HEK293 (cell line): ENCODE data around the gene TNIK.

Source experiments
- CTCF ChIA-PET: fragments of 350-600 bp; formaldehyde crosslinking; extraction: SDS; loops from one replicate; lab custom pipeline; 2021; ENCODE audit warnings: antibody characterized with exemption; lab: Yijun Ruan, JAX
- POLR2A ChIA-PET: fragments of 300-600 bp; formaldehyde crosslinking; extraction: SDS; loops from one replicate; lab custom pipeline; 2020; ENCODE audit warnings: antibody characterized with exemption, inconsistent platforms; lab: Yijun Ruan, JAX
- H3K27ac ChIP-seq: fragments of 200-500 bp; sonication (Bioruptor generic); 2 replicates; pipeline ENCODE4 v1.5.1; 2014; ENCODE audit warnings: low read depth, low read length, control low read depth, inconsistent platforms; ENCODE audit errors: extremely low read depth
- H3K36me3 ChIP-seq, 2 experiments: fragments of 200-500 bp in 1 of 2; sonication (Bioruptor generic) in 1 of 2; 1 replicate in 1 of 2; 2 replicates in 1 of 2; pipeline ENCODE4 v1.5.1; 2014 to 2017; ENCODE audit warnings: inconsistent platforms in 2 of 2, low read length in 2 of 2; ENCODE audit not compliant: control insufficient read depth in 2 of 2, insufficient read depth in 1 of 2
- H3K4me1 ChIP-seq: fragments of 200-500 bp; sonication (Bioruptor generic); 2 replicates; pipeline ENCODE4 v1.5.1; 2014; ENCODE audit warnings: mild to moderate bottlenecking, low read length, inconsistent platforms; ENCODE audit not compliant: control insufficient read depth, insufficient read depth
- H3K4me3 ChIP-seq: 2 replicates; pipeline ENCODE4 v1.5.1; 2011; ENCODE audit warnings: low read depth, mild to moderate bottlenecking, control low read depth, low read length, moderate library complexity
- H3K9me3 ChIP-seq: fragments of 200-500 bp; sonication (Bioruptor generic); 2 replicates; pipeline ENCODE4 v1.5.1; 2014; ENCODE audit warnings: low read depth, low read length, inconsistent platforms; ENCODE audit not compliant: control insufficient read depth, insufficient read depth
- EGR2 ChIP-seq: fragments of 450-650 bp; formaldehyde crosslinking; IDR thresholded peaks from 2 replicates; pipeline ENCODE4 v1.5.1; 2016; ENCODE audit warnings: low read depth, missing biosample characterization, missing genetic modification characterization
- GLI2 ChIP-seq: fragments of 450-650 bp; formaldehyde crosslinking; IDR thresholded peaks from 2 replicates; pipeline ENCODE4; 2017; ENCODE audit warnings: missing biosample characterization, missing genetic modification characterization, low read depth, borderline replicate concordance
- GLIS1 ChIP-seq: fragments of 450-650 bp; formaldehyde crosslinking; IDR thresholded peaks from 2 replicates; pipeline ENCODE4 v1.5.1; 2016; ENCODE audit warnings: missing biosample characterization, missing genetic modification characterization
- TRIM28 ChIP-seq: IDR thresholded peaks from 2 replicates; pipeline ENCODE4 v1.6.1; 2011; ENCODE audit warnings: low read length, control low read depth, borderline replicate concordance
- ZBTB8A ChIP-seq: fragments of 450-650 bp; formaldehyde crosslinking; IDR thresholded peaks from 2 replicates; pipeline ENCODE4 v1.5.1; 2016; ENCODE audit warnings: missing biosample characterization, missing genetic modification characterization
- ZNF121 ChIP-seq: fragments of 450-650 bp; formaldehyde crosslinking; IDR thresholded peaks from 2 replicates; pipeline ENCODE4 v1.5.1; 2016; ENCODE audit warnings: missing biosample characterization, missing genetic modification characterization
- ZNF133 ChIP-seq: fragments of 450-650 bp; formaldehyde crosslinking; IDR thresholded peaks from 2 replicates; pipeline ENCODE4 v1.5.1; 2016; ENCODE audit warnings: missing biosample characterization, missing genetic modification characterization
- ZNF16 ChIP-seq: fragments of 450-650 bp; formaldehyde crosslinking; IDR thresholded peaks from 2 replicates; pipeline ENCODE4 v1.5.1; 2016; ENCODE audit warnings: low read depth, missing biosample characterization, missing genetic modification characterization
- ZNF18 ChIP-seq: fragments of 450-650 bp; formaldehyde crosslinking; IDR thresholded peaks from 2 replicates; pipeline ENCODE4 v1.5.1; 2016; ENCODE audit warnings: missing biosample characterization, missing genetic modification characterization
- ZNF280D ChIP-seq: fragments of 450-650 bp; formaldehyde crosslinking; IDR thresholded peaks from 2 replicates; pipeline ENCODE4 v1.5.1; 2016; ENCODE audit warnings: missing biosample characterization, missing genetic modification characterization
- ZNF341 ChIP-seq: fragments of 450-650 bp; formaldehyde crosslinking; IDR thresholded peaks from 2 replicates; pipeline ENCODE4; 2016; ENCODE audit warnings: low read depth, missing biosample characterization, missing genetic modification characterization
- ZNF621 ChIP-seq: fragments of 450-650 bp; formaldehyde crosslinking; IDR thresholded peaks from 2 replicates; pipeline ENCODE4 v1.5.1; 2017; ENCODE audit warnings: missing biosample characterization, missing genetic modification characterization
- ZNF664 ChIP-seq: fragments of 450-650 bp; formaldehyde crosslinking; IDR thresholded peaks from 2 replicates; pipeline ENCODE4 v1.5.1; 2016; ENCODE audit warnings: missing biosample characterization, missing genetic modification characterization
- ZSCAN16 ChIP-seq: fragments of 450-650 bp; formaldehyde crosslinking; IDR thresholded peaks from 2 replicates; pipeline ENCODE4 v1.5.1; 2016; ENCODE audit warnings: missing biosample characterization, missing genetic modification characterization
- ZXDB ChIP-seq: fragments of 450-650 bp; formaldehyde crosslinking; IDR thresholded peaks from 2 replicates; pipeline ENCODE4 v1.5.1; 2016; ENCODE audit warnings: missing biosample characterization, missing genetic modification characterization
- TF ChIP-seq, protein P1 (sequence below): fragments of 450-650 bp; formaldehyde crosslinking; IDR thresholded peaks from 2 replicates; pipeline ENCODE4 v1.5.1; 2016; ENCODE audit warnings: missing biosample characterization, missing genetic modification characterization
- TF ChIP-seq, protein P2 (sequence below): fragments of 450-650 bp; formaldehyde crosslinking; IDR thresholded peaks from 2 replicates; pipeline ENCODE4 v1.5.1; 2017; ENCODE audit warnings: missing biosample characterization, missing genetic modification characterization
- TF ChIP-seq, protein P3 (sequence below): fragments of 450-650 bp; formaldehyde crosslinking; IDR thresholded peaks from 2 replicates; pipeline ENCODE4 v1.5.1; 2016; ENCODE audit warnings: missing biosample characterization, missing genetic modification characterization
- TF ChIP-seq, protein P4 (sequence below): IDR thresholded peaks from 2 replicates; pipeline ENCODE4 v1.6.1; 2011; ENCODE audit warnings: mild to moderate bottlenecking, low read depth, low read length, borderline replicate concordance

Gene TNIK

GRCh38 chr3:171236265-171237008 lies 223.8 kb downstream of the TNIK start (continued):
- no peak for TF ChIP-seq ZNF280D (tag by site-specific recombination)
- TF ChIP-seq ZXDB (tag by site-specific recombination): no peak
- TF ChIP-seq, protein P1, sequence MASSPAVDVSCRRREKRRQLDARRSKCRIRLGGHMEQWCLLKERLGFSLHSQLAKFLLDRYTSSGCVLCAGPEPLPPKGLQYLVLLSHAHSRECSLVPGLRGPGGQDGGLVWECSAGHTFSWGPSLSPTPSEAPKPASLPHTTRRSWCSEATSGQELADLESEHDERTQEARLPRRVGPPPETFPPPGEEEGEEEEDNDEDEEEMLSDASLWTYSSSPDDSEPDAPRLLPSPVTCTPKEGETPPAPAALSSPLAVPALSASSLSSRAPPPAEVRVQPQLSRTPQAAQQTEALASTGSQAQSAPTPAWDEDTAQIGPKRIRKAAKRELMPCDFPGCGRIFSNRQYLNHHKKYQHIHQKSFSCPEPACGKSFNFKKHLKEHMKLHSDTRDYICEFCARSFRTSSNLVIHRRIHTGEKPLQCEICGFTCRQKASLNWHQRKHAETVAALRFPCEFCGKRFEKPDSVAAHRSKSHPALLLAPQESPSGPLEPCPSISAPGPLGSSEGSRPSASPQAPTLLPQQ (tag by site-specific recombination): no peak
- peak; percentile 79 for TF ChIP-seq EGR2 (tag by site-specific recombination)
- no peak for TF ChIP-seq ZSCAN16 (tag by site-specific recombination)
- TF ChIP-seq GLI2 (tag by site-specific recombination): no peak
- TF ChIP-seq ZNF341 (tag by site-specific recombination): no peak

DNA sequence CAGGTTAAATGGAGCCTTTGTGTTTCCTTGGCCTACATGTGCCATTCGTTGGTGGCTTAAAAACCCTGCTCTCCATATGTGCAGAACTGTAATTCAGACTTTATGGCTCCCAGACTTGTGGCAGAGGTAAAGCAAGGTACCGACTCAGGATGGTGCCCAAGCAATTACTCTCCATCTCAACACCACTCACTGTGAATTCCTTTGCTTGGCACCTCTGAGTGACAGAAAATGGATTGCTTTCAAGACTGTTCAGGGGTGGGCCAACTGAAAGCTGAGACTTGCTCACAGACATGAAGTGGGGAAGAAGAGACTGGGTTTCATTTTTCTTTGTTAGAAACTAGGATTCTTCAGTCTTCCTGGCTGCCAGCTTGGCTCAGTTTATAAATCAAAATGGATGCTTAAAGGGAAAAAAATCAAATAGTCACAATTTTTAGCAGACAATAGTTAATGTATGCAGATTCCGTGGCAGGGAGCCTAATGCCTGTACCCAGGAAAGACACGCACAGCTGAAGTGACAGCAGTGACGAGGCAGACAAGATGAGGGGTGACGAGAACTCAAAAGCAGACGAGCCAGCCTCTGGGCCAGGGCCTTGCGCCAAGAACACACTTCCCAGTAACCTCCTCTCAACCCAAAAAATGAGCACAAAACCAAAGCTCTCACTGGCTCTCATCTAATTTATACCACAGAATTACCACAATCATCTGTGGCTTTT lies 225.8 kb downstream of the TNIK start:
- no peak overlapping the region for H3K4me3 ChIP-seq
- H3K36me3 ChIP-seq: no peaks in the 10 kb centered on the region
- POLR2A ChIA-PET: no interaction called here
- TF ChIP-seq ZNF16 (no peak), ZNF664 (tag by site-specific recombination) (no peak), ZNF18 (tag by site-specific recombination) (no peak), TRIM28 (no peak), ZNF133 (tag by site-specific recombination) (no peak), ZNF621 (tag by site-specific recombination) (no peak)
- TF ChIP-seq, protein P2, sequence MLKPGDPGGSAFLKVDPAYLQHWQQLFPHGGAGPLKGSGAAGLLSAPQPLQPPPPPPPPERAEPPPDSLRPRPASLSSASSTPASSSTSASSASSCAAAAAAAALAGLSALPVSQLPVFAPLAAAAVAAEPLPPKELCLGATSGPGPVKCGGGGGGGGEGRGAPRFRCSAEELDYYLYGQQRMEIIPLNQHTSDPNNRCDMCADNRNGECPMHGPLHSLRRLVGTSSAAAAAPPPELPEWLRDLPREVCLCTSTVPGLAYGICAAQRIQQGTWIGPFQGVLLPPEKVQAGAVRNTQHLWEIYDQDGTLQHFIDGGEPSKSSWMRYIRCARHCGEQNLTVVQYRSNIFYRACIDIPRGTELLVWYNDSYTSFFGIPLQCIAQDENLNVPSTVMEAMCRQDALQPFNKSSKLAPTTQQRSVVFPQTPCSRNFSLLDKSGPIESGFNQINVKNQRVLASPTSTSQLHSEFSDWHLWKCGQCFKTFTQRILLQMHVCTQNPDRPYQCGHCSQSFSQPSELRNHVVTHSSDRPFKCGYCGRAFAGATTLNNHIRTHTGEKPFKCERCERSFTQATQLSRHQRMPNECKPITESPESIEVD (tag by site-specific recombination): no peak
- H3K9me3 ChIP-seq: no peaks in the 10 kb centered on the region
- H3K27ac ChIP-seq: no peak overlapping the region
- H3K4me1 ChIP-seq: no peaks in the 10 kb centered on the region; the same call in 1 of the 2 replicates
- CTCF ChIA-PET: no interaction called here

DNA sequence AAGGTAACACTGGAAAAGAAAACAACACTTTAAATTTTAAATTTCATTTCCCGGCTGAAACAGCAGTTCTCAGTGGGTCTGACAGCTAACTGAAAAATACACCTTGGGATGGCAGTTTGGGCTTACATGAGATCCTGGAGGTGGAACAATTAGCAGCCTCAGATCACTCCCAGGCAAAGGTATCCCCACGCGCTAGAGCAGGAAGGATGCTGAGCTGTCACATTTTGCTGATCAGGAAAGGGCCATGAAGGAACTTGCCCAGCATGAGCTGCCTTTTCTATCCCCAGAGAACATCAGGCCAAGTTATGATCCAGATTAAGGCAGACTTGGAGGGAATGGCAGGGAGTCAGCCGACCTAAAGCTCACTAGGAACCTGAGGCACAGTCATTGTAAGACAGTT lies 228.8 kb downstream of the TNIK start:
- no peaks in the 10 kb centered on the region for H3K9me3 ChIP-seq
- no peak overlapping the region for H3K4me3 ChIP-seq
- H3K27ac ChIP-seq: no peak overlapping the region
- POLR2A ChIA-PET: no interaction called here
- H3K4me1 ChIP-seq: peaks cover 10% of the 10 kb centered on the region
- CTCF ChIA-PET: interaction anchor here (0.7 kb wide), 1 partner anchor 238 kb away, joined by 3 read pairs; no protein-coding TSS in a partner anchor
- H3K36me3 ChIP-seq: no peaks in the 10 kb centered on the region
- TF ChIP-seq GLIS1 (tag by site-specific recombination) (no peak), ZNF121 (tag by site-specific recombination) (no peak), ZNF341 (tag by site-specific recombination) (no peak), ZXDB (tag by site-specific recombination) (no peak), ZBTB8A (no peak)
- TF ChIP-seq, protein P3, sequence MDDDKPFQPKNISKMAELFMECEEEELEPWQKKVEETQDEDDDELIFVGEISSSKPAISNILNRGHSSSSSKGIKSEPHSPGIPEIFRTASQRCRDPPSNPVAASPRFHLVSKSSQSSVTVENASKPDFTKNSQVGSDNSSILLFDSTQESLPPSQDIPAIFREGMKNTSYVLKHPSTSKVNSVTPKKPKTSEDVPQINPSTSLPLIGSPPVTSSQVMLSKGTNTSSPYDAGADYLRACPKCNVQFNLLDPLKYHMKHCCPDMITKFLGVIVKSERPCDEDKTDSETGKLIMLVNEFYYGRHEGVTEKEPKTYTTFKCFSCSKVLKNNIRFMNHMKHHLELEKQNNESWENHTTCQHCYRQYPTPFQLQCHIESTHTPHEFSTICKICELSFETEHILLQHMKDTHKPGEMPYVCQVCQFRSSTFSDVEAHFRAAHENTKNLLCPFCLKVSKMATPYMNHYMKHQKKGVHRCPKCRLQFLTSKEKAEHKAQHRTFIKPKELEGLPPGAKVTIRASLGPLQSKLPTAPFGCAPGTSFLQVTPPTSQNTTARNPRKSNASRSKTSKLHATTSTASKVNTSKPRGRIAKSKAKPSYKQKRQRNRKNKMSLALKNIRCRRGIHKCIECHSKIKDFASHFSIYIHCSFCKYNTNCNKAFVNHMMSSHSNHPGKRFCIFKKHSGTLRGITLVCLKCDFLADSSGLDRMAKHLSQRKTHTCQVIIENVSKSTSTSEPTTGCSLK (tag by site-specific recombination): no peak
- TF ChIP-seq, protein P4, sequence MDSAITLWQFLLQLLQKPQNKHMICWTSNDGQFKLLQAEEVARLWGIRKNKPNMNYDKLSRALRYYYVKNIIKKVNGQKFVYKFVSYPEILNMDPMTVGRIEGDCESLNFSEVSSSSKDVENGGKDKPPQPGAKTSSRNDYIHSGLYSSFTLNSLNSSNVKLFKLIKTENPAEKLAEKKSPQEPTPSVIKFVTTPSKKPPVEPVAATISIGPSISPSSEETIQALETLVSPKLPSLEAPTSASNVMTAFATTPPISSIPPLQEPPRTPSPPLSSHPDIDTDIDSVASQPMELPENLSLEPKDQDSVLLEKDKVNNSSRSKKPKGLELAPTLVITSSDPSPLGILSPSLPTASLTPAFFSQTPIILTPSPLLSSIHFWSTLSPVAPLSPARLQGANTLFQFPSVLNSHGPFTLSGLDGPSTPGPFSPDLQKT: no peak
